TTC549 (cell line): ENCODE measurements around the gene SPINT2.
"Not testable (repeated sequence)": the region's sequence is repeated elsewhere in the genome, so short reads cannot be mapped to it uniquely, and the experiment has no call there.

Experiments
- FAIRE-seq: peaks from 2 replicates; lab custom pipeline; 2012; peaks lifted over from hg19 to GRCh38; lab: Jason Lieb, UNC

SPINT2 gene

GRCh38 chr19:38243279-38243673, 21.1 kb upstream of the SPINT2 start:
- FAIRE-seq = no peak

GRCh38 chr19:38245826-38246498, 18.4 kb upstream of the SPINT2 start:
- FAIRE-seq = no peak

GRCh38 chr19:38247126-38247525, 17.2 kb upstream of the SPINT2 start:
- no peak for FAIRE-seq

- no peak for FAIRE-seq
These were observed 16.6 kb upstream of the SPINT2 start for GRCh38 chr19:38247734-38248268.

- no peak for FAIRE-seq
These were observed 16.0 kb upstream of the SPINT2 start for GRCh38 chr19:38248421-38248820.

- no peak for FAIRE-seq
These were observed 13.9 kb upstream of the SPINT2 start for GRCh38 chr19:38250428-38250820.

GRCh38 chr19:38250821-38251563, 13.4 kb upstream of the SPINT2 start:
- no peak for FAIRE-seq

GRCh38 chr19:38251564-38252051, 12.8 kb upstream of the SPINT2 start:
- no peak for FAIRE-seq

- FAIRE-seq = no peak
These were observed 12.0 kb upstream of the SPINT2 start for GRCh38 chr19:38252385-38252784.

GRCh38 chr19:38252941-38253691, 11.3 kb upstream of the SPINT2 start:
- no peak for FAIRE-seq

- FAIRE-seq = no peak
These were observed 10.6 kb upstream of the SPINT2 start for GRCh38 chr19:38253788-38254187.

- no peak for FAIRE-seq
These were observed 8.9 kb upstream of the SPINT2 start for GRCh38 chr19:38255383-38256014.

GRCh38 chr19:38261942-38262341, 2.4 kb upstream of the SPINT2 start:
- FAIRE-seq = not testable (repeated sequence)

- no peak for FAIRE-seq
These were observed 1.6 kb upstream of the SPINT2 start for GRCh38 chr19:38262585-38263268.

- FAIRE-seq = no peak
These were observed 486 bp upstream of the SPINT2 start for GRCh38 chr19:38263689-38264485.

- no peak for FAIRE-seq
These were observed 964 bp downstream of the SPINT2 start for GRCh38 chr19:38265213-38265861.

GRCh38 chr19:38265921-38266429, 1.6 kb downstream of the SPINT2 start:
- no peak for FAIRE-seq

- no peak for FAIRE-seq
These were observed 2.7 kb downstream of the SPINT2 start for GRCh38 chr19:38266981-38267597.

GRCh38 chr19:38267761-38268483, 3.5 kb downstream of the SPINT2 start:
- no peak for FAIRE-seq
